ENCODE data around the gene CELF4.

DNA sequence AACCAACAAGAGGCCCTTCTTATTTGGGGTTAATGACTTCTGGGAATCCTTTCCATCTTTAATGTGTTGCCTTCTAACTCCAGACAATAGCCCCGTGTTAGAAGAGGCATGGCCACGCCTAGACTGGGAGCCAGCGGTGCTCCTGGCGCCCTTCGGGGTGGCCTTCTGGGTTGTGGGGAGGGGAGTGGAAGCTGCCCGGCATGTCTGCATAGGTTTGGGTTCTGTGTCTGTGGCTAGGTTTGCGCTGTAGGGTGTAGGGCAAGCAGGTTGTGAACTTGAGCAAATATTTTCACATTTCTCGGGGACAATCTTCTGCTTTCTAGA lies 40.4 kb downstream of the CELF4 start:
- TF ChIP-seq POLR2A (IDR thresholded peaks at IDR 0.05): no peak
- TF ChIP-seq, protein P1, sequence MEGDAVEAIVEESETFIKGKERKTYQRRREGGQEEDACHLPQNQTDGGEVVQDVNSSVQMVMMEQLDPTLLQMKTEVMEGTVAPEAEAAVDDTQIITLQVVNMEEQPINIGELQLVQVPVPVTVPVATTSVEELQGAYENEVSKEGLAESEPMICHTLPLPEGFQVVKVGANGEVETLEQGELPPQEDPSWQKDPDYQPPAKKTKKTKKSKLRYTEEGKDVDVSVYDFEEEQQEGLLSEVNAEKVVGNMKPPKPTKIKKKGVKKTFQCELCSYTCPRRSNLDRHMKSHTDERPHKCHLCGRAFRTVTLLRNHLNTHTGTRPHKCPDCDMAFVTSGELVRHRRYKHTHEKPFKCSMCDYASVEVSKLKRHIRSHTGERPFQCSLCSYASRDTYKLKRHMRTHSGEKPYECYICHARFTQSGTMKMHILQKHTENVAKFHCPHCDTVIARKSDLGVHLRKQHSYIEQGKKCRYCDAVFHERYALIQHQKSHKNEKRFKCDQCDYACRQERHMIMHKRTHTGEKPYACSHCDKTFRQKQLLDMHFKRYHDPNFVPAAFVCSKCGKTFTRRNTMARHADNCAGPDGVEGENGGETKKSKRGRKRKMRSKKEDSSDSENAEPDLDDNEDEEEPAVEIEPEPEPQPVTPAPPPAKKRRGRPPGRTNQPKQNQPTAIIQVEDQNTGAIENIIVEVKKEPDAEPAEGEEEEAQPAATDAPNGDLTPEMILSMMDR (IDR thresholded peaks at IDR 0.05): no peak

Measured in body of pancreas (tissue), 4 donors.